Muscle layer of duodenum (tissue), 2 donors: Measurements from ENCODE around the gene NUB1.

ENCODE experiments used
- H3K27ac ChIP-seq: one replicate; pipeline ENCODE4 v1.7.0; 2013; ENCODE audit warnings: mild to moderate bottlenecking, low read length
- H3K27me3 ChIP-seq: one replicate; pipeline ENCODE4 v1.7.0; 2013; ENCODE audit warnings: low read depth, mild to moderate bottlenecking, control low read depth, low read length
- H3K36me3 ChIP-seq, 2 donors: one replicate each; pipeline ENCODE4 v1.7.0; 2013; ENCODE audit warnings: low read length in 2 of 2, control low read depth in 1 of 2, mild to moderate bottlenecking in 1 of 2; ENCODE audit not compliant: insufficient read depth in 2 of 2, control insufficient read depth in 1 of 2
- H3K4me1 ChIP-seq, 2 donors: one replicate each; pipeline ENCODE4 v1.7.0; 2013; ENCODE audit warnings: low read length in 2 of 2, mild to moderate bottlenecking in 2 of 2, control low read depth in 1 of 2, moderate library complexity in 1 of 2; ENCODE audit not compliant: insufficient read depth in 2 of 2, control insufficient read depth in 1 of 2
- H3K4me3 ChIP-seq, 2 donors: one replicate each; pipeline ENCODE4 v1.7.0; 2013; ENCODE audit warnings: low read length in 2 of 2, low read depth in 1 of 2, mild to moderate bottlenecking in 1 of 2
- H3K9me3 ChIP-seq, 2 donors: one replicate each; pipeline ENCODE4 v1.7.0; 2013; ENCODE audit warnings: low read length in 2 of 2, control low read depth in 1 of 2, mild to moderate bottlenecking in 1 of 2; ENCODE audit not compliant: control insufficient read depth in 1 of 2
- donor health status: healthy.

Gene NUB1

DNA sequence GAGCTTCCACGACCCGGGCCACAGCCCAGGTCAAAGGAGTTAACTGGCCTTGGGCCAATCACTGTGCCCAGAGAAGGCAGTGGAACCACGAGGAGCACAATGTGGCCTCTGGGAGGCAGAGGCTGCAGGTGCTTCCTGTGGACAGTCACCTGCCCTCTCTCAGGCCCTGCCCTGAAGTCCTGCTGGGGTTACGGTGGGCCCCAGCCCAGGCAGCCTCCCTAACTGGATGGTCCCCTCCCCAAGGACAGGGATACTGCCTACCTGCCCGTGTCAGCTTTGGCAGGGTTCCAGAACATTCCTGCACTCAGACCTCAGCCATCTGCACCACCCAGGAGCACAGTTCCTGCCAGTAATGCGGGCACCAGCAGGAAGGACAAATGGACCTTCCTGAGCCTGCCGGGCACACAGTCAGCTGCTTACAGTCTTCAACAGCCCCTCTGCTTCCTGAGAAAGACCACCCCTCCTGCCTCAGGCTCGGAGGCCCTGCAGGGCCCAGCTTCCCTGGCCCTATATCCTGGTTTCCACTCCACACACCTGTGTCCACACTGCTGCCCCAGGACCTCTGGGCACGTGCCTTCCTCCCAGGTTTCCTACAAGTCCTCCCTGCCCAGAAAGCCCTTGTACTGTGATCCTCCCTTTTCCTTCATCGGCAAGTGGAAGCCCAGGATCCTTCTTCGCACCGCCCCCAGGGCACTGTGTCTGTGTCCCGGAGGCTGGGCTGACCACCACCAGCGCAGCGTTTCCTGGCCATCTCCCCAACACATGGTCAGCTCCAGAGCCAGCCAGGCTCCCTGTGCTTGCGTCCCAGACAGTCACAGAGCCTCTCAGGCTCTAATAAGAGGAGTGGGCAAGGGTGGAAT, 44.9 kb downstream of the NUB1 start:
- Histone ChIP-seq H3K27me3 (peaks cover 12% of the 10 kb centered on the region), H3K4me1 (peaks cover 0 to 10% of the 10 kb centered on the region in 2 donors), H3K9me3 (no peaks in the 10 kb centered on the region), H3K27ac (no peak overlapping the region), H3K4me3 (no peak overlapping the region), H3K36me3 (no peaks in the 10 kb centered on the region)

DNA sequence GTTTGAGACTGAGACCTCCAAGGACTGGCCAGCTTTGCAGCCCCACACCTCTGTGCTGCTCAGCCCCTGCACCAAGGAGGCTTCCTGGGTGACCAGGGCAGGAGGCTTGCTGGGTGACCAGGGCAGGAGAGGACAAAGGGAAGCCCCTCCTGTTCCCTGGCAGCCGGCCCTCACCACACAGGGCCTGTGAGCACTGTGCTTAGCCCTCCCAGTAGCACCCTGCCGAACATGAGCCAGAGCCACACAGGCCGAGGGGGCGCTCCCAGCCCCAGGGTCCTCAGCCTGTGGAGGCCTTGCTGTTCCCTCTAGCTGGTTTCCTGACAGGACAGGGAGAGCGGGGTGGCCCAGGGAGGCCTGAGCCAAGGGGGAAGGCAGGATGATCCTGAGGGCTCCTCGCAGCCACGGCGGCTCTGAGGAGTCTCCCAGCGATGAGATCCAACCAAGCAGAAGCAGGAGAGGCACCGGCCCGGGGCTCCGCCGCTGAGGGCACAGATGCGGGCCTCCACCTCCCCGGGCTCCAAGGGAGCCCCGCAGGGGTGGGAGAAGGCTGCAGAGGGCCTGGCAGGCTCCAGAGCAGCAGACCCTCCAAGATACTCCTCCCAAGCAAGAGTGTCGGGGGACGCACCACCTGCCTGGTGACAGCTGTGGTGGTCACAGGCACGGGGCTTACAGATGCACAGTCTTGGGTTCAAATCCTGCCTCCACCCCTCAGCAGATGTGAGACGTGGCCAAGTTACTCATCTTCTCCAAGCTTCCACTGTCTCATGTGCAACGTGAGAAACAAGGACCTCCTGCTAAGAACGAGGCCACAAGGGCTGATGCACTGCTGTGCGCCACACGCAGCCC, 45.8 kb downstream of the NUB1 start:
- H3K9me3 ChIP-seq, result no peaks in the 10 kb centered on the region
- H3K36me3 ChIP-seq, result no peaks in the 10 kb centered on the region
- no peak overlapping the region for H3K4me3 ChIP-seq
- peaks cover 4% of the 10 kb centered on the region for H3K27me3 ChIP-seq
- H3K4me1 ChIP-seq, result peaks cover 0 to 2% of the 10 kb centered on the region in 2 donors
- H3K27ac ChIP-seq, result no peak overlapping the region

DNA sequence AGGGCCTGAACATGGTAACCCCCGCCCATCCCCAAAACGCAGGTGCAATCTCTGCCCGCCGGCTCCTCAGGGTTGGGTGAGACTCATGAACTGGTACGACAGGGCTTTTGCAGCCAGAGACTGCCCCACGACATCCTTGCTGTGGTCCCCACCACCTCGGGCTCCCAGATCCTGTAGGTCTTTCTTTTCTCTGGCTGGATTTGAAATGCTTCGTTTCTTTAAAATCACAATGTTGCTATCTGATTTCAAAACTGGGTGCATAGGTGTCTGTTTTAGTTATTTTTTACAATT, 46.3 kb downstream of the NUB1 start:
- no peaks in the 10 kb centered on the region for H3K4me1 ChIP-seq
- H3K4me3 ChIP-seq, result no peak overlapping the region
- no peaks in the 10 kb centered on the region for H3K9me3 ChIP-seq
- no peaks in the 10 kb centered on the region for H3K27me3 ChIP-seq
- H3K36me3 ChIP-seq, result no peaks in the 10 kb centered on the region
- no peak overlapping the region for H3K27ac ChIP-seq

DNA sequence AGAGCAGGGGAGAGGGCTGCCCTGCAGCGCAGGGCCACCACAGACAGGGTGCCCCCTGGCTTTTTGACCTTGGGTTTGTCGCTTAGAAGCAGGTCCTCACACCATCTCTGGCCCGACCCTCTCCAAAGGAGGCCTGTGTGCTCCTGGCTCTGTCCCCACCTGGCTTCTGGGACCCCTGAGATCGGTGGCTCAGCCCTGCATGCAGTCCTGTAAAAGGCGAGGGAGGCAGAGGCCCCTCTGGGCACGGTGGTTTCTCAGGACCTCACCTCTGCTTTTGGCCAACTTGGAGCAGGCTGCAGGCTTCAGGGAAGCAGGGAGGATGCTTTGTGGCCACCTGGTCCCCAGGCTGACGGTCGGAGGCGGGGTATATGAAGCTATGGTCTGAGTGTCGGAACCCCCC, 46.8 kb downstream of the NUB1 start:
- Histone ChIP-seq H3K9me3 (no peaks in the 10 kb centered on the region), H3K36me3 (no peaks in the 10 kb centered on the region), H3K27ac (no peak overlapping the region), H3K4me3 (no peak overlapping the region), H3K27me3 (no peaks in the 10 kb centered on the region), H3K4me1 (no peaks in the 10 kb centered on the region)

GRCh38 chr7:151389096-151389767, 47.6 kb downstream of the NUB1 start:
- H3K4me1 ChIP-seq, result no peaks in the 10 kb centered on the region
- no peaks in the 10 kb centered on the region for H3K9me3 ChIP-seq
- H3K27me3 ChIP-seq, result no peaks in the 10 kb centered on the region
- no peaks in the 10 kb centered on the region for H3K36me3 ChIP-seq
- H3K4me3 ChIP-seq, result no peak overlapping the region
- H3K27ac ChIP-seq, result no peak overlapping the region

DNA sequence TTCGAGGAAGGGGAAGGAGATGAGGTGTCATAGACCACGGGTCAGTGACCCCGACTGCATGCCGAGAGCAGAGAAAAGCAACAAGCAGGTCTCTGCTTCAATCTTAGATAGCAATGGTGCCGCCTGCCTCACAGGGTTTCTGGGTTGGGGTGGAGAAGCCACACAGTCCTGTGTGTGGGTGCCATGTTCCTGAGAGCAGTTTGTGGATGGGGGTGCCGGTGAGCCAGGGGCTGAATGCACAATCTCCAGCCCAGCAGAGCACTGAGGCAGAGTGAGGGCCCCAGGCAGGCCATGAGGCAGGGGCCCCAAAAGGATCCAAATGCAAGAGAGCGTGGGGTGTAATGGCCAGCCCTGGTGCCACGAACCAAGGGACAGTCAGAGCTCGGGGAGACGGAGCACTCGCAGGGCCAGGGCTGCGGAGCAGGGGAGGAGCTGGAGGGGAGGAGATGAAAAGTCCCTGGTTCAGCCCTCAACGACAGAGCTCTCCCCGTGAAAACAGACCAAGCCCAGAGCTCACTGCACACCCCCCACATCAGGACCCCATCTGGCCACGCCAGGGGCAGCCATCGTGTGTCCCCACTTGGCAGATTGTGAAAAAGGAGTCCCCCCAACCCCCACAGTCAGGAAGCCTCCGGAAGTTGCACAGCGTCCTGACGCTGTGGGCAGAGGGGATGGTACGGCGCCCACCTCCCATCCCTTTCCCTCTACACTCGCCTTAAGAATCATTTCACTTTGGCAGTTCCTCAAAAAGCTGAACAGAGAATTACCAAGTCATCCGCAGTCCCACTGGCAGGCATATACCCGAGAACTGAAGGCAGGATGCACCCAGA, 48.4 kb downstream of the NUB1 start:
- H3K4me3 ChIP-seq, result no peak overlapping the region
- H3K9me3 ChIP-seq, result no peaks in the 10 kb centered on the region
- no peaks in the 10 kb centered on the region for H3K36me3 ChIP-seq
- H3K4me1 ChIP-seq, result no peaks in the 10 kb centered on the region
- no peaks in the 10 kb centered on the region for H3K27me3 ChIP-seq
- no peak overlapping the region for H3K27ac ChIP-seq

GRCh38 chr7:151390598-151391357, 49.2 kb downstream of the NUB1 start:
- H3K4me1 ChIP-seq, result no peaks in the 10 kb centered on the region
- H3K27ac ChIP-seq, result no peak overlapping the region
- no peak overlapping the region for H3K4me3 ChIP-seq
- H3K27me3 ChIP-seq, result no peaks in the 10 kb centered on the region
- H3K36me3 ChIP-seq, result no peaks in the 10 kb centered on the region
- no peaks in the 10 kb centered on the region for H3K9me3 ChIP-seq

DNA sequence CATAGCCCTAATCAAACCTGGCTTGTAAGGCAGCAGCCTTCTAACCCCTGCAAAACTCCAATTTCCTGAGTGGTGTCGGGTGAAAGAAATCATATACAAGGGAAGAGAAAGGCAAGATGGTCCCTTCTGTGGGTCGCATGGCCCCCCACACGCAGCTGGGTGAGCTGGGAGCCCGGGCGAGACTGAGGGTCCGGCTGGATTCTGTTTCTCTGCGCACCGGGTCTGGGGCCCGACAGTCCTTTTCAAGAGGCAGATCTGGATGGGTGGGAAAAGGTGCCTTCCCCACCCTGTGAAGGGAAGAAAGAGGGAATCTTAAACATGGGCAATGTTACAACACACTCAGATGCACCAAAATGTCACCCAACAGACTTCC, 49.7 kb downstream of the NUB1 start:
- Histone ChIP-seq H3K27ac (no peak overlapping the region), H3K9me3 (no peaks in the 10 kb centered on the region), H3K27me3 (no peaks in the 10 kb centered on the region), H3K4me1 (no peaks in the 10 kb centered on the region), H3K4me3 (no peak overlapping the region), H3K36me3 (no peaks in the 10 kb centered on the region)

DNA sequence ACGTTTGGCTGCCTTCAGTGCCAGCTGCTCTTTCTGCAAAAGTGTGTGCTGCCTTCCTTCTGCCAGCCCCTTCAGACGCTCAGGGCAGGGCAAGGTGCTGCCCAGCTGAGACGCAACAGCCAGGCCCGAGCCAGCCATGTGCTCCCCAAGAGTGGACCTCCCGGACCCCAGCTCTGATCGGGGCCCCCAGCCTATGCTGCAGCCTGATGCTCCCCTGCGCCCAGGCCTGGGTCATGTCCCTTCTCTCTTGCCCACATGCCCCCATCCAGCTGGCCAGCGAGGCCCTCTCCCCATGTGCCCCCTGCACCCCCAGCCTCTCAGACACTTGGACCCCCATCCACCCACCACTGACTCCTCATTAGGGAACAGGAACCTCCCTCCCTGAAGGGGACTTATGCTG, 50.4 kb downstream of the NUB1 start:
- Histone ChIP-seq H3K27ac (no peak overlapping the region), H3K4me3 (no peak overlapping the region), H3K9me3 (no peaks in the 10 kb centered on the region), H3K36me3 (no peaks in the 10 kb centered on the region), H3K27me3 (no peaks in the 10 kb centered on the region), H3K4me1 (no peaks in the 10 kb centered on the region)

DNA sequence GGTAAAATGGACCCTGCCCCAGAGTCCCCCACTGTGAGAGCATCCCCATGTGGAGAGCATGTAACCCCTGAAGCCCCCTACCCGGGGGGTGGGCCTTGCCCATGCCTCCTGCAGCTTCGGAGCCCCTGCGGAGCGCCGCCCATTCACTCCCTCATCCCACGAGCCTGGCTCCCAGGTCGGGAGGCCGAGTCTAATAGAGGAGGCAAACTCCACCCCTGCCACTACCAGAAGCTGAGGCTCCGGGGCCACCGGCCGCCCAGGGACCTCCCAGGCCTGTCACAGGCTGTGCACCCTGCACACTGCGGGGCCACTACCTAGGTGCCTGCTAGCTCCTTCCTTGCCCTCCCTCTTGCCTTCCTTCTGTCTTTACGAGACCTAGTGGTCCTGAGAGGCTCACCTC, 50.8 kb downstream of the NUB1 start:
- Histone ChIP-seq H3K4me1 (no peaks in the 10 kb centered on the region), H3K4me3 (no peak overlapping the region), H3K27me3 (no peaks in the 10 kb centered on the region), H3K27ac (no peak overlapping the region), H3K36me3 (no peaks in the 10 kb centered on the region), H3K9me3 (no peaks in the 10 kb centered on the region)
